ENCODE measurements around the gene GCGR.
"Not testable (repeated sequence)": the region's sequence is repeated elsewhere in the genome, so short reads cannot be mapped to it uniquely, and the experiment has no call there.

GCGR gene

GRCh38 chr17:81831957-81832607 is 28.1 kb downstream of the GCGR start:
- DNase-seq (ENCODE audit: low spot score) (no peak), FAIRE-seq (peak; percentile 69)

GRCh38 chr17:81832608-81833159 is 28.7 kb downstream of the GCGR start:
- no peak for DNase-seq (ENCODE audit: low spot score)
- peak; percentile 9 for FAIRE-seq

GRCh38 chr17:81833160-81833920 is 29.4 kb downstream of the GCGR start, which contains the start of gene MCRIP1:
Gene MCRIP1 (minus strand): TSS chr17:81833291. CDS start chr17:81824506, 8,785 bp downstream.
- peak; percentile 100 for DNase-seq (ENCODE audit: low spot score)
- FAIRE-seq = peak; percentile 98

- FAIRE-seq (peak; percentile 20), DNase-seq (ENCODE audit: low spot score) (no peak)
These were observed 30.2 kb downstream of the GCGR start for GRCh38 chr17:81833921-81834830.

- no peak for FAIRE-seq
These were observed 30.9 kb downstream of the GCGR start, which contains the start of gene PPP1R27 for GRCh38 chr17:81834831-81835267. Gene PPP1R27 (minus strand): TSS chr17:81835050. CDS start chr17:81834953, 97 bp downstream.

GRCh38 chr17:81837641-81838040 is 33.7 kb downstream of the GCGR start:
- no peak for FAIRE-seq

More at GRCh38 chr17:81834831-81835267, 30.9 kb downstream of the GCGR start, which contains the start of gene PPP1R27:
- no peak for DNase-seq (ENCODE audit: low spot score)

GRCh38 chr17:81838753-81839255 is 34.9 kb downstream of the GCGR start:
- no peak for DNase-seq (ENCODE audit: low spot score)
- FAIRE-seq = no peak

More at GRCh38 chr17:81837641-81838040, 33.7 kb downstream of the GCGR start:
- no peak for DNase-seq (ENCODE audit: low spot score)

- FAIRE-seq (no peak), DNase-seq (ENCODE audit: low spot score) (no peak)
These were observed 35.4 kb downstream of the GCGR start for GRCh38 chr17:81839301-81839700.

- DNase-seq (ENCODE audit: low spot score); FAIRE-seq: not testable (repeated sequence)
These were observed 36.1 kb downstream of the GCGR start for GRCh38 chr17:81840059-81840458.

- DNase-seq (ENCODE audit: low spot score) (no peak), FAIRE-seq (no peak)
These were observed 37.2 kb downstream of the GCGR start for GRCh38 chr17:81840826-81841778.

- DNase-seq (ENCODE audit: low spot score) (no peak), FAIRE-seq (no peak)
These were observed 37.9 kb downstream of the GCGR start for GRCh38 chr17:81841866-81842265.

GRCh38 chr17:81842378-81842724 is 38.4 kb downstream of the GCGR start:
- FAIRE-seq (no peak), DNase-seq (ENCODE audit: low spot score) (no peak)

GRCh38 chr17:81842725-81843504 is 39.0 kb downstream of the GCGR start:
- FAIRE-seq (peak; percentile 50), DNase-seq (ENCODE audit: low spot score) (no peak)

- FAIRE-seq (no peak), DNase-seq (ENCODE audit: low spot score) (no peak)
These were observed 39.9 kb downstream of the GCGR start for GRCh38 chr17:81843713-81844326.

GRCh38 chr17:81844327-81844851 is 40.4 kb downstream of the GCGR start:
- DNase-seq (ENCODE audit: low spot score) (no peak), FAIRE-seq (no peak)

GRCh38 chr17:81844887-81845286 is 40.9 kb downstream of the GCGR start:
- no peak for FAIRE-seq

GRCh38 chr17:81845361-81845760 is 41.4 kb downstream of the GCGR start:
- FAIRE-seq = no peak
- DNase-seq (ENCODE audit: low spot score) = no peak

More at GRCh38 chr17:81844887-81845286, 40.9 kb downstream of the GCGR start:
- DNase-seq (ENCODE audit: low spot score) = no peak

Measured in urothelium cell line (cell line).